CD4-positive, alpha-beta T cell treated with Interleukin-21 for 1 hour (primary cell): ENCODE data around the gene PCK1.
"Not testable (repeated sequence)": the region's sequence is repeated elsewhere in the genome, so short reads cannot be mapped to it uniquely, and the experiment has no call there.

Source experiments
- DNase-seq: peaks from one replicate; pipeline ENCODE4 v3.0.0-alpha.2; 2020

PCK1 gene

GRCh38 chr20:57560554-57561355 lies at the start of gene PCK1:
Gene PCK1 (plus strand): TSS chr20:57561110. CDS start chr20:57561412, 302 bp downstream.
- DNase-seq: no peak

DNA sequence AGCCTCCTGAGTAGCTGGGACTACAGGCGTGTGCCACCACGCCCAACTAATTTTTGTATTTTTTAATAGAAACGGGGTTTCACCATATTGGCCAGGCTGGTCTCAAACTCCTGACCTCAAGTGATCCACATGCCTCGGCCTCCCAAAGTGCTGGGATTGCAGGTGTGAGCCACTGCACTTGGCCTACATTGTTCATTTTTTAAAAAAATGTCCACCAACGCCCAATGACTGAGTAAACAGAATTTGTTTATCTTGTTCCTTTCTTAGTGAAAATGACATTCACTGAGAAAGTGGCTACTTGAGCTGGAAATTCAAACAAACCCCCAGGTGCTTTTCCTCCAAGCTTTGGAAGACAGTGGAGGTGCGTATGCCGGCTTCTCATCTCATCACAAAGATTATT lies 49.2 kb upstream of the PCK1 start:
- DNase-seq: not testable (repeated sequence)

- DNase-seq: no peak
These were observed 48.5 kb upstream of the PCK1 start for GRCh38 chr20:57512432-57512831.

DNA sequence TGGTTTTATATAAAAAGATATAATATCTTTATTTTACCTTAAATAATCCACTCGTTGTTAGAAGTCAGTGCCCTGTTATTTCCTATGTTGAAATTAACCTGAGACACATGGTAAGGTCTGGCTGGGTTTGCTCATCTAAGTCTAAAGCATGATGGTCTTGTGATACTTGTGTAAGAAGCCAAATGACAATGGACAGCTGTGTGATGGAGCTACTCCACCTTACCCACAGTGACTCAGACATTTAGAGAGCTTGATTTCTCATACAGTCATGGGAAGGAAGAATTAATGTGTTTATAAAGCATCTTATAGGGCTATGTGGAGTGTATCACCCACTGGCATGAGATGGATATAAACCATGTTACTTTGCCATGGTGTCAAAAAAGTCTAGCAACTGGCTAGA lies 47.7 kb upstream of the PCK1 start:
- no peak for DNase-seq

DNA sequence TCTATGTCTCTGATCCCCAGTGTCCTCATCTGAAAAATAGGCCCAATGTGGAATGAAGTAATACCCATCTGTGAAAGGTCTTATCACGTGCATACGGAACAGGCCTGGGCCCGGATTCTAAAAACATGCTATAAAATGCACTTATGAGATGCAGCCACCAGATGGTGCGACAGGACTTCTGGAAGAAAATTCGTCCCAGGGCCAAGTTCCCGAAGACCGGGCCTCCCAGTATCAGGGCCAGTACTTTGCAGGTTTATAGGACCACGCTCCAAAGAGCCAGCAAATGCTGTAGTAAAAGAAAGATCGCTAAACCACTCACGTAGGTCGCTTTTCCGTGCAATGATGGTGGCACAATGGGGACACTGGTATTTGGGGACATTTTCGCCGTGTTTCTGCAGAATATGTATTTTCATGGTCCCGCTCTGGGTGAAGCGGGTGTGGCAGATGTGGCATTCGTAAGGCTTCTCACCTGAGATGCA lies 46.6 kb upstream of the PCK1 start:
- DNase-seq: peak; percentile 28

GRCh38 chr20:57517904-57518303 lies 43.0 kb upstream of the PCK1 start:
- no peak for DNase-seq

DNA sequence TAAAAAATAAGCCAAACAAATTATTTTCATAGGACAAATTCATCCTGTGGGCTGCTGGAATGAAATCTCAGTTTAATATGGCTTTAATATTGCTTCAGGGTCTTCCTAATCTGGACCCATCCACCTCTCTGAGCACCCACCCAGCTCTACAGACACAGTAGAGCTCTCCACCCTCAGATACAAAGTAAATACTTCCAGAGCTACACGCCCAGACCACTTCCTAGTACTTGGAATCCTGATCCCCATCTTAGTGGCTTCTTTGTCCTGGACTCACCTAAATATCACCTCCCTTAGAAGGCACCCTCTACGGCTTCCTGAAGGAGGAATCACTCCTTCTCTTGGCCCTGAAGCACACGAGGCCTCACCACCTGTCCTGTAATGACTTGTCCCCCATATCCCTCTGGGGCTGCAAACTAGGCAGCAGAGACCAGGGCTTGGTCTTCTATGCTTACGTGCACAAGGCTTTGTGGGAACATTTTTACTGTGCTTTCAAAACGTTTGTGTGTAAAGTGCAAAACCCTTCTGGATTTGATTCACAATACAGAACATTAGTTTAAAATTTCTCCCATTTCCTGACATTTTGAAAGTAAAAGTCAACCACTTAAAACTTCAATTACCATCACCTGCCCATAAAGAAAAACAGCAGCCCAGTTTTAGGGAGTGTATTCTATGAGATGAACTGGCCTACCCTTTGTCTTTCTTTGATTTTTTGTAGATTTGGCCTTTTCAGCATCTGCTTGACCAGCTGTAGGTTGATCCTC lies 38.4 kb upstream of the PCK1 start:
- no peak for DNase-seq

DNA sequence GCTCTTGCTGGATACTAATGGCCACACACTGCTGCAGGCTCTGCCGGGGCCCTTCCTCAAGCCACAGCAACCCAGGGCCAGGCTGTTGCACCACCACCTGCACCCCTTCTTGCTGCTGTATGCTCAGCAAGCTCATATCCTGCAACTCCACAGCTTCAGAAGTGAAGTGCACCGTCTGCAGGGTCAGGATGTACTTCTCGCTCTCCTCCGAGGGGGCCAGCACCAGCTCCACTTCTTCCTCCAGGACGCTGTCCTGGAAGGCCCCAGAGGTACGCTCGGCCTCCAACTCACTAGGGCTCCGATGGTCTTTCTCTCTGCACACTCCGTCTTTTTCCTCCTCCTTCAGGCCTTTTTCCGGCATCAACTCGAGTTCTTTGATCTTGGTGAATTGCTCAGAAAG lies 37.1 kb upstream of the PCK1 start:
- DNase-seq: no peak

- no peak for DNase-seq
These were observed 36.3 kb upstream of the PCK1 start, which contains the start of gene CTCFL for GRCh38 chr20:57524511-57525176. Gene CTCFL (minus strand): TSS chr20:57525140. CDS start chr20:57524205, 935 bp downstream.

- DNase-seq: no peak
These were observed 35.4 kb upstream of the PCK1 start for GRCh38 chr20:57525328-57526086.

DNA sequence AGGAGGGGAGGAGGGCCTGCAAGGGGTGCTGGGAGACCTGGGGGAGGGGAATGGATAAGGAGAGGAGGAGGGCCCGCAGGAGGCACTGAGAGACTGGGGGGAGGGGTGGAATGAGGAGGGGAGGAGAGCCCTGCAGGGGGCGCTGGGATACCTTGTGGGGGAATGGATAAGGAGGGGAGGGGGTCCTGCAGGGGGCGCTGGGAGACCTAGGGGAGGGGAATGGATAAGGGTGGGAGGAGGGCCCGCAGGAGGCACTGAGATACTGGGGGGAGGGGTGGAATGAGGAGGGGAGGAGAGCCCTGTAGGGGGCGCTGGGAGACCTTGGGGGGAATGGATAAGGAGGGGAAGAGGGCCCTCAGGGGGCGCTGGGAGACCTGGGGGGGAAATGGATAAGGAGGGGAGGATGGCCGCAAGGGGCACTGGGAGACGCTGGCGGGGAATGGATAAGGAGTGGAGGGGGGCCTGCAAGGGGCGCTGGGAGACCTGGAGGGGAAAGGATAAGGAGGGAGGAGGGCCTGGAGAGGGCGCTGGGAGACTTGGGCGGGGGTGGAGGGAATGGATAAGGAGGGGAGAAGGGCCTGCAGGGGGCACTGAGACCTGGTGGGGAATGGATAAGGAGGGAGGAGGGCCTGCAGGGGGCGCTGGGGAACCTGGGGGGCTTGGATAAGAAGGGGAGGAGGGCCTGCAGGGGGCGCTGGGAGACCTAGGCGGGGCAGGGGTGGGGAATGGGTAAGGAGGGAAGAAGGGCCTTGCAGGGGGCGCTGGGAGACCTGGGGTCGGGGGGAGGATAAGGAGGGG lies 34.6 kb upstream of the PCK1 start:
- no peak for DNase-seq

DNA sequence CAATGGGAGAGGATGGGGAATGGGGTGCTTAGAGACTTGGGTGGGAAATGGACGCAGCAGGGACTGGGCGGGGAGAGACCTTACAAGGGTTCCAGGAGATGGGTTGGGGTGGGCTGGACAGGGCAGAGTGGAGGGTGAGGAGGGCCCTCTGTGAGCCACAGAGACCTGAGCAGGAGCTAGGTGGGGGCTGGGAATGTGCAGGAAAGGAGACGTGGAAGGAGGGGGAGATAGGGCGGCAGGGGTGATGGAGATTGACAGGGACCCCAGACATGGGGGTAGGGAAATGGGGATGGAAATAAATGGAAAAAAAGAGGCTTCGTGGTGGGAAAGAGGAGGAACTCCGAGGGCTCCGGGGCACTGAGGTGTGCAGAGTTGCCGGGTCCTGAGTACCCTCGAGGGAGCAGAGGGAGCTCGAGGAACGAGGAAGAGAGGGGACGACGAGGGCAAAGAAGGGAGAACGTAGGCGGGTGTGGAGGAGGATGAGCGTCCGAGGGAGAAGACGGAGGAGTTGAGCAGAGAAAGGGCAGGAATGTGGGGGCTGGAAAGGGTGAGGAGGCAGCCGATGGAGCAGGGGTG lies 33.9 kb upstream of the PCK1 start:
- no peak for DNase-seq

DNA sequence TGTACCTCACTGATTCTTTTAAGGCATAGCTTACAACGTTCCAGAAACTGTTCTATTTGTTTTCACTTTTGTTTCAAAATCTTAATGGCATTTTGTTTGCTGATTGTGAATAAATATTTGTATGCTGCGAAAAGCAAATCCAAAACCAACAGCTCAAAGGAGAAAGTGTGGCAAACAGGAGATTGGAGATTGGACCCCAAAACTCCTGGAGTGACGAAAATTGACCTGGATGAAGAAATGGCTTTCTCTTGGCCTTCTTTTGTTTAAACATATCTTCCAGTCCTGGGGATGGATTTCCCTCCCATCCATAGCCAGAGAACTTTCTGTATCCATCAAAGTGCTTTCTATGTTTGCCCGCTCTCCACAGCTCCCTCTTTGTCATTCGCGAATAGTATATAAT lies 33.2 kb upstream of the PCK1 start:
- no peak for DNase-seq

- no peak for DNase-seq
These were observed 32.8 kb upstream of the PCK1 start for GRCh38 chr20:57528148-57528547.

DNA sequence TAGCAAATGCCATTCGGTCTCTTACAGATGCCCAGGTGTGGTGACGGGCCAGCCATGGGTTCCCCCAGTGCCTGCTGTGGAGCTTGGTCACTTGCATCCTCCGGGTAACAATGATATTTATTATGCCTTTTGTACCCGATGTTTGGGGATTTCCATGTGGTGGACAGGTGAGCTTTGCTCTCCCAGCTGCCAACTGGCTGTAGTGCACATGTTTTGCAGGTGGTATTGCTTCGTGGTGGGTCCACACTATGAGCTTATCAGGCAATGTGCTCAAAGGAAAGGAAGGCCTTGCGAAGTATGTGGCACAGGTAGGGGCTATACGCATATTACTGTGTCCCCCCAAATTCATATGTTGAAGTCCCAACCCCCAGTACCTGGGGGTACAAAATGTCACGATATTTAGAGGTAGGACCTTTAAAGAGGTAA lies 31.7 kb upstream of the PCK1 start:
- no peak for DNase-seq

GRCh38 chr20:57529810-57530209 lies 31.1 kb upstream of the PCK1 start:
- no peak for DNase-seq

DNA sequence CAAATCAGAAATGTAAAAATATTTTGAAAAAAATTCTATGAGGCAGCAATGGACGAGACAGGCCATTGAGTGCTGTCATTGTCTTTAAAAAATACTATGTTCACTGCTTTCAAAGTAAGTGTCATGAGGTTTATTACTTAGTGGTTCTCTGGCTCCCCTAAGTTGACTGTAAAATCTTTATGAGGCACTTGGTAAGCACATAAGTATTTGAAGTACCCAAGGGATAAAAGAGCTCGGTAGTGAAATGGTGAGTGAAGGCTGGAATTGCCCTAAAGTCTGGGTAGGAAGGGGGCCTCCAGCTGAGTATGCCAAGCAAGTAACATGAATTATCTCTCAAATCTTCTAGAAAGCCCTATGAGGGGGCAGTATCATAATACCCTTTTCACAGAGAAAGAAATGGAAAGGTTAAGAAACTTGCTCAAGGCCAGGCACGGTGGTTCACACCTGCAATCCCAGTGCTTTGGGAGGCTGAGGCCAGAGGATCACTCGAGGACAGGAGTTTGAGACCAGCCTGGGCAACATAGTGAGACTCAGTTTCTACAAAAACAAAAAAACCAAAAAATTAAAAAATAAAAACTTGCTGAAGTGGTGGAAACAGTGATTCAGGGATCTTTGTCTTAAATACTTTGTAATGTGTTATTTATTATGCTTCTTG lies 30.5 kb upstream of the PCK1 start:
- no peak for DNase-seq

GRCh38 chr20:57532104-57532503 lies 28.8 kb upstream of the PCK1 start:
- DNase-seq: no peak

GRCh38 chr20:57535297-57535696 lies 25.6 kb upstream of the PCK1 start:
- DNase-seq: no peak

DNA sequence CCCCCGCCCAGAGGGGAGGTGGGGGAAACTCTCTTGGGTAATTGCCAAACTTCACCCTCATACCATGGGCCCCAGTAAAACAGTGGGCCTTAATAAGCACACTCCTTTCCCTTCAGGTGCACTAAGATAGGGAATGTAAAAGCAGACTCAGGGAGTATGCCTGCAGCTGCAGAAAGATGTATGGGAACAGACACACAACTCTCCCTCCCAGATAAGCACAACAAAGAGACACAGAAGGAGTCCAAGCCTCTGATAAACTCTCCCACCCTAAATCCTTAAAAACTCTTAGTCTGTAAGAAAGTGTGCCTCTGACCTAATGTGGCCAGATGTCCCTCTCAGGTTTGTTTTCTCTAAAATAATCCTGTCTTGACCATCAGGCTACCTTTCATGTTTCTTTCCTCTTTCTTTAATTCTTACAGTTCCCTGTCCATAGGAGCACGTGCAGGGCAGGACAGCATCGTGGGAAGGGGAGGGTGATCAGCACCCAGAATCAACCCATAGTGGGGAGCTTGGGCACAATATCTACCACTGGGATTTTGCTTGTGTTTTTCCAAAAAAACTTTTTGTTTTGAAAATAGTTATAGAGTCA lies 24.7 kb upstream of the PCK1 start:
- no peak for DNase-seq
